Prostate gland (tissue), 2 donors: ENCODE measurements around the gene LAIR1.

Source experiments
- CTCF ChIP-seq, 4 experiments: fragments of 200-600 bp in 2 of 4; fragments of 450-650 bp in 2 of 4; sonication (generic) in 2 of 4; IDR thresholded peaks; 1 replicate in 3 of 4; 2 replicates in 1 of 4; pipeline ENCODE4 v1.5.1; 2016 to 2019; ENCODE audit warnings: antibody characterized with exemption in 4 of 4, mild to moderate bottlenecking in 2 of 4, moderate library complexity in 2 of 4
- POLR2A ChIP-seq: fragments of 450-650 bp; IDR thresholded peaks from one replicate; pipeline ENCODE4 v1.6.1; 2016; ENCODE audit warnings: antibody characterized with exemption, mild to moderate bottlenecking

- TF ChIP-seq CTCF (IDR thresholded peaks at IDR 0.05) = no peak
- TF ChIP-seq POLR2A = no peak
Measured at GRCh38 chr19:54325631-54326030, 39.1 kb downstream of the LAIR1 start.
